Right atrium auricular region (tissue), 2 donors: ENCODE results near the gene TMPRSS3. TPM values are rescaled to one million over a fixed set of nuclear protein-coding genes. Genes with fewer than 3 reads are reported as not detected.

Source experiments
- DNase-seq: peaks from one replicate; pipeline ENCODE4 v3.0.0-alpha.2; 2019; ENCODE audit warnings: low spot score
- H3K27ac ChIP-seq, 2 donors: fragments of 200-600 bp; sonication (generic); 1 replicate in 1 of 2; 2 replicates in 1 of 2; pipeline ENCODE4 v1.5.1; 2016 to 2019
- H3K27me3 ChIP-seq, 2 donors: fragments of 200-600 bp; sonication (generic); one replicate each; pipeline versions ENCODE4 v1.5.1 to v1.6.0; 2017 to 2019
- H3K36me3 ChIP-seq: fragments of 200-600 bp; sonication (generic); one replicate; pipeline ENCODE4 v1.5.1; 2016
- H3K4me1 ChIP-seq, 2 donors: fragments of 200-600 bp; sonication (generic); one replicate each; pipeline versions ENCODE4 v1.5.1 to v1.6.0; 2017 to 2019
- H3K4me3 ChIP-seq, 2 donors: fragments of 200-600 bp; sonication (generic); 1 replicate in 1 of 2; 2 replicates in 1 of 2; pipeline ENCODE4 v1.5.1; 2017 to 2019; ENCODE audit warnings: mild to moderate bottlenecking in 1 of 2, moderate library complexity in 1 of 2
- H3K9me3 ChIP-seq, 2 donors: fragments of 200-600 bp; sonication (generic); one replicate each; pipeline ENCODE4 v1.5.1; 2019
- total RNA-seq, 2 donors: library from RNA; depleted of rRNA; stranded (reverse); fragments of >200 nt; gene quantifications; one replicate each; pipeline ENCODE4 v1.1.0, GENCODE V29; 2016
- TF ChIP-seq, protein P1 (sequence below), 2 donors: fragments of 200-600 bp; sonication (generic); IDR thresholded peaks; one replicate each; pipeline ENCODE4 v1.5.1; 2019; ENCODE audit warnings: antibody characterized with exemption in 2 of 2

Gene TMPRSS3
- total RNA-seq, 2 donors from 2014 or later = 1.1 to 2.4 TPM

DNA sequence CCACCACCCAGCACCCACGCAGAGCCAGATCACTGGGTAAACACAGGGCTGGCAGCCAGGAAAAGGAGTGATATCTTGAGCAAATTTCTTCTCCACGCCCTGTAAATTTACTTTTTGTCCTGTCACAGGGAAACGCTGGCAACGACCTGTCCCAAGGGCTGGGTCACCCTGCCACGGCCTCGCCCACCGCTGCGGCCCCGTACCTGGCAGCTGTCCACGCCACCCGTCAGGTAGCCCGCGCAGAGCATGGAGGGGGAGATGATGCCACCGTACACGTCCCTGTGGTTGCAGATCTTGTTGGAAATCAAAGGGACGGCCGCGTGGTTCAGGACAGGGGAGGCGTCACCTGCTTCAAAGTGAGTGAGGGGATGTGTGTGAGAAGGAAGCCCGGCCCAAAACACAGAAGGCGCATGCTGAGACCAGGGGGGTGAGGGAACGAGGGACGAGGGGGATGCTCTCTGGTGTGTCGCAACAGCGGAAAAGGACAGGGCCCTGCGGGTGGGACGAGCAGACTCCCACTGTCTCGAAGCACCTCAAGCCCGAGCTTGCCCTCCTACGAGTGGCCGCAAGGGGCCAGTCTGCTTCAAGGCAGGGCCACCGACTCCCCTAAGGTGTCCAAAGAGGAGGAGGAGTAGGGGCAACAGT, 19.4 kb downstream of the TMPRSS3 start:
- H3K36me3 ChIP-seq = no peaks in the 10 kb centered on the region
- no peaks in the 10 kb centered on the region for H3K27me3 ChIP-seq
- no peak overlapping the region for H3K27ac ChIP-seq
- TF ChIP-seq, protein P1, sequence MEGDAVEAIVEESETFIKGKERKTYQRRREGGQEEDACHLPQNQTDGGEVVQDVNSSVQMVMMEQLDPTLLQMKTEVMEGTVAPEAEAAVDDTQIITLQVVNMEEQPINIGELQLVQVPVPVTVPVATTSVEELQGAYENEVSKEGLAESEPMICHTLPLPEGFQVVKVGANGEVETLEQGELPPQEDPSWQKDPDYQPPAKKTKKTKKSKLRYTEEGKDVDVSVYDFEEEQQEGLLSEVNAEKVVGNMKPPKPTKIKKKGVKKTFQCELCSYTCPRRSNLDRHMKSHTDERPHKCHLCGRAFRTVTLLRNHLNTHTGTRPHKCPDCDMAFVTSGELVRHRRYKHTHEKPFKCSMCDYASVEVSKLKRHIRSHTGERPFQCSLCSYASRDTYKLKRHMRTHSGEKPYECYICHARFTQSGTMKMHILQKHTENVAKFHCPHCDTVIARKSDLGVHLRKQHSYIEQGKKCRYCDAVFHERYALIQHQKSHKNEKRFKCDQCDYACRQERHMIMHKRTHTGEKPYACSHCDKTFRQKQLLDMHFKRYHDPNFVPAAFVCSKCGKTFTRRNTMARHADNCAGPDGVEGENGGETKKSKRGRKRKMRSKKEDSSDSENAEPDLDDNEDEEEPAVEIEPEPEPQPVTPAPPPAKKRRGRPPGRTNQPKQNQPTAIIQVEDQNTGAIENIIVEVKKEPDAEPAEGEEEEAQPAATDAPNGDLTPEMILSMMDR (IDR thresholded peaks at IDR 0.05) = no peak
- H3K9me3 ChIP-seq = peaks cover 0 to 5% of the 10 kb centered on the region in 2 donors
- DNase-seq = no peak
- no peaks in the 10 kb centered on the region for H3K4me1 ChIP-seq
- H3K4me3 ChIP-seq = no peak overlapping the region

DNA sequence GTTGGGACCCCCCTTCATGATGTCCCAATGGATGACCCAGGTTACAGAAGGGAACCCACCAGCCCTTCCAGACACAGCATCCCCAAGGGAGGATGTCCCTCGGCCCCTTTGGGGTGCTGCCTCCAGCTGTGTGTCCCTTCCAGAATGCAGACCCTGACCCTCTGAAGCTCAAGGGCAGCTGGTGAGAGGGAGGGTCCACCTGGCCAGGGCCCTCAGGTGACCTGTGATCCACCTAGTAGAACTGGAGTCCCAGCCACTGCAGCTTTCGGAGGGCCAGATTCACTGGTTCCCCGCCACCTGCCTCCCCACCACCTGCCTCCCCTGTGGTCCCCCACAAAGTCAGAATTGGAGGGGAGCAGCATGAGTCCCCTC, 19.9 kb downstream of the TMPRSS3 start:
- Histone ChIP-seq H3K36me3 (no peaks in the 10 kb centered on the region), H3K27ac (no peak overlapping the region), H3K9me3 (no peaks in the 10 kb centered on the region), H3K27me3 (no peaks in the 10 kb centered on the region), H3K4me3 (no peak overlapping the region), H3K4me1 (no peaks in the 10 kb centered on the region)
- TF ChIP-seq, protein P1 (IDR thresholded peaks at IDR 0.05) = no peak
- no peak for DNase-seq

DNA sequence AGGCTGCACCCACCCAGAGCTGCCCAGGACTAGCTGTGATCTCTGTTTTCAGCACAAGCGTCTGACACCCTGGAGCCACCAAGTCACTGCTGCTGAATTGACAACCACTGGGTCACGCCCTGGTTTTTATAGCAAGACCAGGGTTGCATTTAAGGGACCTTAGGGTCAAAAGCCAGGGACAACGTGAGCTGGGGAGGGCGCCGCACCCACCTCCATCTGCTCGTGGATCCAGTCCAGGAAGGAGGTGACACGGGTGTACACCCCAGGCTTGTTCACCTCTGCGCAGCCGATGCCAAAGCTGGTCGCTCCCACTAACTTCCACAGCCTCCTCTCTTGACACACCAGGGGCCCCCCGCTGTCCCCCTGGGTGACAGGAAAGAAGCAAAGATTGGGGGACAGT, 20.3 kb downstream of the TMPRSS3 start:
- no peaks in the 10 kb centered on the region for H3K36me3 ChIP-seq
- DNase-seq = no peak
- H3K4me1 ChIP-seq = no peaks in the 10 kb centered on the region
- TF ChIP-seq, protein P1 (IDR thresholded peaks at IDR 0.05) = no peak
- H3K9me3 ChIP-seq = no peaks in the 10 kb centered on the region
- H3K4me3 ChIP-seq = no peak overlapping the region
- no peaks in the 10 kb centered on the region for H3K27me3 ChIP-seq
- H3K27ac ChIP-seq = no peak overlapping the region

DNA sequence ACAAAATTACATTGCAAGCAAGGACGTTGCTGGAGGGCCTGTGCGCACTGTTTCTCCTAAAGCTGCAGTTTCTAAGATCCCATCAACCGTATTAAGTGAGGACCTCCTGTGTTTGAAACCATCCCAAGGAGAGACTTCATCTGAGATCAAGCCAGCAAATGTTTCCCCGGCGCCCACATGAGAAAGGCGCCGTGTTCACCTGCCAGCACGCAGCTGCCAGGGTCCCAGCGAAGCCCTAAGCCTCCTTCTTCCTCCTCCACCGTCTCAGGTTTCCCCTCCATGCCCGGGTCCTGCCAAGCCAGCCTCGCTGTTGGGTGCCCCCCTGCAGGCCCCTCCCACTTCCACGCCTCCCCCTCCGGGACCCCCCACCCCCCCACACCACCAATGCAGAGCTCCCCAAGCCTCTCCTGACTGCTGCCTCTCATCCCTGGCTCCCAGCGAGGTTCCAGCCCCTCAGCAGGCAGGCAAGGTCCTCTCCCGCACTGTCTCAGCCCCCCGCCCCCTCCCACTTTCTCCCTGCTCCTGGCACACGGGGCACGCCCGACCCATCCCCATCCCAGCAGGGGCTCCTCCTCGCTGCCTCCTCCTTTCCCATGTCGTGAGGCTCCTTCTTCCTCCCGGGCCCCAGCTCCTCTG, 20.9 kb downstream of the TMPRSS3 start:
- H3K36me3 ChIP-seq = no peaks in the 10 kb centered on the region
- TF ChIP-seq, protein P1 (IDR thresholded peaks at IDR 0.05) = no peak
- no peaks in the 10 kb centered on the region for H3K4me1 ChIP-seq
- H3K27me3 ChIP-seq = no peaks in the 10 kb centered on the region
- no peak for DNase-seq
- H3K9me3 ChIP-seq = no peaks in the 10 kb centered on the region
- H3K27ac ChIP-seq = no peak overlapping the region
- no peak overlapping the region for H3K4me3 ChIP-seq

DNA sequence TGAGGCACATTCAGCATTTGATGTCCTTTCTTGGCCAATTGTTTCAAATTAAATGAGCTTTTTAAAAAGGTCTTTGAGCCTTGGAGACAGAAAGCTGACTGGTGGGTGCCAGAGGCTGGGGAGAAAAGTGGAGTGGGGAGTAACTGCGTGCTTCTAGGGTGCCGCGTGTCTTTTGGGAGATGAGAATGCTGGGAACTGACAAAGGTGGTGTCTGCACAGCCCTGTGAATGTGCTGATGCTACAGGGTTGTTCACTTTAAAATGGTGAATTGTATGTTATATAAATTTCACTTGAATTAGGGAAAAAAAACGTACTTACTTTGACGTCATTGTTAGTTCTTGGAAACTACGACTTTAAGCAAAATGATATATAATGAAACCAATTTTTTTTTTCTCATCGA, 21.4 kb downstream of the TMPRSS3 start:
- no peaks in the 10 kb centered on the region for H3K27me3 ChIP-seq
- no peaks in the 10 kb centered on the region for H3K4me1 ChIP-seq
- no peak overlapping the region for H3K27ac ChIP-seq
- no peak for DNase-seq
- no peaks in the 10 kb centered on the region for H3K36me3 ChIP-seq
- no peak overlapping the region for H3K4me3 ChIP-seq
- H3K9me3 ChIP-seq = no peaks in the 10 kb centered on the region
- TF ChIP-seq, protein P1 (IDR thresholded peaks at IDR 0.05) = no peak
